ENCODE results near the gene ZNF45.

DNA sequence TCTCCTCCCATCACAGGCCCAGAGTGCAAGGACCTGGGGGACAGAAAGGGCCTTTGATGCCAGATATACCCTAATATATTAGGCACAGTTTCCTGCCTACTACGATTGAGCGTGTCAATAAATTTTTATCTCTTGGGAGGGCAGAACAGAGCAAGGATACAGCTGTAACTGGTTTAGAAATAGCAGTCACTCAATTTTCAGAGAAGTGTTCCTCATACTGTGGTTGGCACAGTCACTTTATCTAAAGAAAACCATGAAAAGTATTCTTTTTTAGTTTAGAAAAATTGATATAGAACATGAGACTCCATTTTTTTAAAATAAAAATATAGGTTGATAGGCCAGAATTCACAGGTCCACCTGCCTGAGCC is 48.4 kb upstream of the ZNF45 start:
- TF ChIP-seq, protein P1, sequence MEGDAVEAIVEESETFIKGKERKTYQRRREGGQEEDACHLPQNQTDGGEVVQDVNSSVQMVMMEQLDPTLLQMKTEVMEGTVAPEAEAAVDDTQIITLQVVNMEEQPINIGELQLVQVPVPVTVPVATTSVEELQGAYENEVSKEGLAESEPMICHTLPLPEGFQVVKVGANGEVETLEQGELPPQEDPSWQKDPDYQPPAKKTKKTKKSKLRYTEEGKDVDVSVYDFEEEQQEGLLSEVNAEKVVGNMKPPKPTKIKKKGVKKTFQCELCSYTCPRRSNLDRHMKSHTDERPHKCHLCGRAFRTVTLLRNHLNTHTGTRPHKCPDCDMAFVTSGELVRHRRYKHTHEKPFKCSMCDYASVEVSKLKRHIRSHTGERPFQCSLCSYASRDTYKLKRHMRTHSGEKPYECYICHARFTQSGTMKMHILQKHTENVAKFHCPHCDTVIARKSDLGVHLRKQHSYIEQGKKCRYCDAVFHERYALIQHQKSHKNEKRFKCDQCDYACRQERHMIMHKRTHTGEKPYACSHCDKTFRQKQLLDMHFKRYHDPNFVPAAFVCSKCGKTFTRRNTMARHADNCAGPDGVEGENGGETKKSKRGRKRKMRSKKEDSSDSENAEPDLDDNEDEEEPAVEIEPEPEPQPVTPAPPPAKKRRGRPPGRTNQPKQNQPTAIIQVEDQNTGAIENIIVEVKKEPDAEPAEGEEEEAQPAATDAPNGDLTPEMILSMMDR (IDR thresholded peaks at IDR 0.05): no peak
- TF ChIP-seq POLR2A (IDR thresholded peaks at IDR 0.05): no peak
